G401 (cell line): Measurements from ENCODE around the gene PRKCB. TPM values are rescaled to one million over a fixed set of nuclear protein-coding genes. Genes with fewer than 3 reads are reported as not detected.

Experiments used
- DNase-seq: peaks from one replicate; pipeline ENCODE4 v3.0.0-alpha.2; 2015; ENCODE audit warnings: low spot score
- in situ Hi-C: cut with HindIII; loops from 2 replicates; pipeline ENCODE4 v1.10.0; 2016; ENCODE audit warnings: low sequenced_read_pairs, mixed read lengths
- total RNA-seq: library from RNA; depleted of rRNA; stranded (reverse); fragments of >200 nt; shearing (Covaris generic); gene quantifications from 2 replicates; pipeline ENCODE4 v1.2.3, GENCODE V29; 2014

The PRKCB gene
- total RNA-seq, 1 experiment from 2014 or later = not detected

GRCh38 chr16:24052329-24053098 lies 216.7 kb downstream of the PRKCB start:
- in situ Hi-C loops = no loop called here

GRCh38 chr16:24053099-24053946 lies 217.5 kb downstream of the PRKCB start:
- in situ Hi-C loops = no loop called here
- no peak for DNase-seq

More at GRCh38 chr16:24052329-24053098, 216.7 kb downstream of the PRKCB start:
- no peak for DNase-seq

GRCh38 chr16:24054741-24055491 lies 219.1 kb downstream of the PRKCB start:
- in situ Hi-C loops = no loop called here
- no peak for DNase-seq

GRCh38 chr16:24062270-24062817 lies 226.6 kb downstream of the PRKCB start:
- no peak for DNase-seq
- in situ Hi-C loops = no loop called here

- no peak for DNase-seq
- in situ Hi-C loops = no loop called here
These were observed 233.3 kb downstream of the PRKCB start for GRCh38 chr16:24069036-24069590.

- in situ Hi-C loops = no loop called here
- DNase-seq = no peak
These were observed 235.1 kb downstream of the PRKCB start for GRCh38 chr16:24070851-24071250.

- no peak for DNase-seq
- in situ Hi-C loops = no loop called here
These were observed 236.0 kb downstream of the PRKCB start for GRCh38 chr16:24071666-24072360.

GRCh38 chr16:24073321-24073720 lies 237.5 kb downstream of the PRKCB start:
- DNase-seq = no peak
- in situ Hi-C loops = no loop called here

GRCh38 chr16:24074574-24074973 lies 238.8 kb downstream of the PRKCB start:
- DNase-seq = no peak
- in situ Hi-C loops = no loop called here

- DNase-seq = no peak
- in situ Hi-C loops = no loop called here
These were observed 239.5 kb downstream of the PRKCB start for GRCh38 chr16:24075302-24075701.

- DNase-seq = no peak
- in situ Hi-C loops = no loop called here
These were observed 240.3 kb downstream of the PRKCB start for GRCh38 chr16:24075931-24076716.

- in situ Hi-C loops = no loop called here
- DNase-seq = no peak
These were observed 241.5 kb downstream of the PRKCB start for GRCh38 chr16:24077292-24077691.

GRCh38 chr16:24077966-24078365 lies 242.2 kb downstream of the PRKCB start:
- in situ Hi-C loops = no loop called here
- no peak for DNase-seq

- in situ Hi-C loops = no loop called here
- no peak for DNase-seq
These were observed 249.9 kb downstream of the PRKCB start for GRCh38 chr16:24085666-24086065.

GRCh38 chr16:24087891-24088410 lies 252.2 kb downstream of the PRKCB start:
- in situ Hi-C loops = no loop called here
- no peak for DNase-seq

- no peak for DNase-seq
- in situ Hi-C loops = no loop called here
These were observed 253.0 kb downstream of the PRKCB start for GRCh38 chr16:24088767-24089166.

GRCh38 chr16:24091125-24091524 lies 255.3 kb downstream of the PRKCB start:
- DNase-seq = no peak
- in situ Hi-C loops = no loop called here

- no peak for DNase-seq
- in situ Hi-C loops = no loop called here
These were observed 257.3 kb downstream of the PRKCB start for GRCh38 chr16:24093049-24093448.
